ENCODE results near the gene GPRC5C. TPM values are rescaled to one million over a fixed set of nuclear protein-coding genes. Genes with fewer than 3 reads are reported as not detected.

The GPRC5C gene
- total RNA-seq, 1 donor from 2014 or later: not detected

DNA sequence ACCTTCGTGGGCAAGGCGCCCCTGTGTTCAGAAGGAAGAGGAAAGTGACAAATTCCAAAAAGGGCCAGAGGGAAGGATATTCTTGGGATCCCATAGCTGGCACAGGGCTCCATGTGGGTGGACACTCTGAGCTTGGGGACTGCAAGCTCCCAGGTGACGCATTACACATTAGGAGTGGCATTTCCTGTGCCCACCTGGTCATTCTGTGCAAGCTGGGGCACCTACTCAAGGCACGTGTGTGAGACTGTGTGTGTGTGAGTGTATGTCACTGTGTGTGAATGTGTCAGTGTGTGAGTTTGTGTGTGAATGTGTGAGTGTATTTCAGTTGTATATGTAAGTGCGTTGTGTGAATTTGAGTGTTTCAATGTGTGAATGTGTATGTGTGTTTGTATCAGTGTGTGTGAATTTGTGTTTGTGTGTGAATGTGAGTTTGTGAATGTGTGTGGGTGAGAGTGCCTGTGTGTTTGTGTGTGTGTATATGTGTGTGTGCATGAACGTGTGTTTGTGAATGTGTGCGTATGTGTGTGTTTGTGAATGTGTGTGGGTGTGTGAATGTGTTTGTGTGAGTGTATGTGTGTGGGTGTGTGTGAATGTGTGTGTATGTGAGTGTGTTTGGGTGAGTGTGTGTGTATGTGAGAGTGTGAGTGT is 33.0 kb downstream of the GPRC5C start:
- no peak overlapping the region for H3K27ac Mint-ChIP-seq
- H3K36me3 Mint-ChIP-seq (ENCODE audit: low read depth): peaks cover 4% of the 10 kb centered on the region
- peaks cover 39% of the 10 kb centered on the region for H3K4me1 Mint-ChIP-seq (ENCODE audit: low read depth)
- H3K27me3 Mint-ChIP-seq (ENCODE audit: insufficient read depth): no peaks in the 10 kb centered on the region
- no peak overlapping the region for H3K4me3 Mint-ChIP-seq
- intact Hi-C loops (cut with micrococcal nuclease): no loop called here
- no peaks in the 10 kb centered on the region for H3K9me3 Mint-ChIP-seq
- DNase-seq (ENCODE audit: low spot score): no peak

DNA sequence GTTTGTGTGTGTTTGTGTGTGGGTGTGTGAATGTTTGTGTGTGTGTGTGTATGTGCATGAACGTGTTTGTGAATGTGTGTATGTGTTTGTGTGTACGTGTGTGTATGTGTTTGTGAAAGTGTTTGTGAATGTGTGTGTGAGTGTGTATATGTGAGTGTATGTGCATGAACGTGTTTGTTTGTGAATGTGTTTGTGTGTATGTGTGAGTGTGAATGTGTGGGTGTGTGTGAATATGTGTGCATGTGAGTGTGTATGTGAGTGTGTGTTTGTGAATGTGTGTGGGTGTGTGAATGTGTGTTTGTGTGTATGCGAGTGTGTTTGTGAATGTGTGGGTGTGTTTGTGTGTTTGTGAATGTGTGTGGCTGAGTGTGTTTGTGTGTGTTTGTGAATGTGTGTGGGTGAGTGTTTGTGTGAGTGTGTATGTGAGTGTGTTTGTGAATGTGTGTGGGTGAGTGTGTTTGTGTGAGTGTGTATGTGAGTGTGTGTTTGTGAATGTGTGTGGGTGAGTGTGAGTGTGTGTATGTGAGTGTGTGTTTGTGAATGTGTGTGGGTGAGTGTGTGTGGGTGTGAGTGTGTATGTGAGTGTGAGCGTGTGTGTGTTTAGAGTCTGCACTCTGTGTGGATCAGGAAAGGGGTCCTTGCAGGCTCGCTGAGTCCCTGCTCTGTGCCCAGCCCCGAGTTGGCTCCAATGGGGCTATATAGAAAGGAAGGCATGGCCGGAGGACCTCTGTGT is 33.7 kb downstream of the GPRC5C start:
- Mint-ChIP-seq H3K4me1 (ENCODE audit: low read depth) (peaks cover 40% of the 10 kb centered on the region), H3K4me3 (no peak overlapping the region), H3K9me3 (no peaks in the 10 kb centered on the region), H3K27me3 (ENCODE audit: insufficient read depth) (no peaks in the 10 kb centered on the region), H3K27ac (no peak overlapping the region), H3K36me3 (ENCODE audit: low read depth) (peaks cover 10% of the 10 kb centered on the region)
- DNase-seq (ENCODE audit: low spot score): no peak
- intact Hi-C loops (cut with micrococcal nuclease): loop anchor here (1.0 kb wide), 1 partner anchor 11 kb away; no protein-coding TSS in a partner anchor

DNA sequence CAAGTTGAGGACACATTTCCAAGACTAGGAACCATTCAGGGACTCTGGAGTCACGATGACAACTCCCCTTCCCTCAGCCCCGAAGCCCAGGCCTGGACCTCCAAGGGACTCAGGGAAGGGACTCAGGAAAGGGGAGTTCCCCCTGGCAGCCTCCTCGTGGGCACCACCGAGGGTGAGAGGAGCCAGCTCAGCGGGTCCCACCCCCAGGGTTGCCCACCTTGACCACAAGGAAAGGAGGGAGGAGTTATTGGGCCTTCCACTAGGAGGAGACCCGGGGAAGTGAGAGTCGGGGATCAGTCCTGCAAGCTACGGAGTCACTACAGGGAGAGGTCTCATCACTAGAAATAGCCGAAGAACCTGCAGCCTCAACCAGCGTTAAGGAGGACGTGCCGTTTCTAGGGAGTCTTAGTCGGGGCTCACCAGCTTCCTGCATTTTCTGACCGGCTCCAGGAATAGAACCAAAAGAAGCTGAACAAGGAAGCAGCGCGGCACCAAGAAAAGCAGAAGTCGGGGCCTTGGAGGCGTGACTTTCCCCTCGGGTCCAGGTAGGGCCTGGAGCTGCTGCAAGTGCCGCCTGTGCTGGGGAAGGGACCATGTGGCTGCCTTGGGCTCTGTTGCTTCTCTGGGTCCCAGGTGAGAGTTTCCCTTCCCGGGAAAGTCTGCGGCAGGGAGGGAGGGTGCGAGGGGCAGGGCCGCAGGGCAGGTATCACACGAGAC is 34.4 kb downstream of the GPRC5C start, which contains the start of gene CD300A:
Gene CD300A (plus strand): TSS at position 524 of the 717 bp plus-strand sequence. CDS start 70 bp downstream, at position 594.
- peaks cover 13% of the 10 kb centered on the region for H3K36me3 Mint-ChIP-seq (ENCODE audit: low read depth)
- no peaks in the 10 kb centered on the region for H3K27me3 Mint-ChIP-seq (ENCODE audit: insufficient read depth)
- H3K9me3 Mint-ChIP-seq: no peaks in the 10 kb centered on the region
- DNase-seq (ENCODE audit: low spot score): no peak
- intact Hi-C loops (cut with micrococcal nuclease): loop anchor here (1.0 kb wide), 1 partner anchor 12 kb away; no protein-coding TSS in a partner anchor
- H3K4me1 Mint-ChIP-seq (ENCODE audit: low read depth): peaks cover 44% of the 10 kb centered on the region
- H3K27ac Mint-ChIP-seq: peak within 1 kb of the TSS; percentile 82
- H3K4me3 Mint-ChIP-seq: no peak within 1 kb of the TSS

DNA sequence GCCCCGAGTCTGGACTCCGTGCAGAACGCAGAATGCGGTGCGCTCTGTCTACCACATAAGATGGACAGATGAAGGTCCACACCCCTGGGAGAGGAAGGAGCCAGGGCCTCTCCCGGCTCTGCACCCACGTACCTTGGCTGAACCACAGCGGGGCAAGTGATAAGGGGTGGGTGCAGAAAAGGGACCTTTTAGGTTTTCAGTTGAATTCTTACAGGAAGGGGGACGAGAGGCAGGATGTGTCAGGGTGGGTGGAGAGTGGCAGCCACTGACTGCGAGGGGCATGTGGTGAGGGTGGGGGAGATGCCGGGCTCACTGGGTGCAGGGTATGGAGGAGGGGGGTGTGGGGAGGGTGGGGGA is 34.9 kb downstream of the GPRC5C start:
- no peaks in the 10 kb centered on the region for H3K27me3 Mint-ChIP-seq (ENCODE audit: insufficient read depth)
- no peak overlapping the region for H3K4me3 Mint-ChIP-seq
- DNase-seq (ENCODE audit: low spot score): no peak
- no peak overlapping the region for H3K27ac Mint-ChIP-seq
- intact Hi-C loops (cut with micrococcal nuclease): loop anchor here (1.0 kb wide), 2 partner anchors 11 to 13 kb away; no protein-coding TSS in a partner anchor
- peaks cover 17% of the 10 kb centered on the region for H3K36me3 Mint-ChIP-seq (ENCODE audit: low read depth)
- H3K4me1 Mint-ChIP-seq (ENCODE audit: low read depth): peaks cover 49% of the 10 kb centered on the region
- no peaks in the 10 kb centered on the region for H3K9me3 Mint-ChIP-seq

DNA sequence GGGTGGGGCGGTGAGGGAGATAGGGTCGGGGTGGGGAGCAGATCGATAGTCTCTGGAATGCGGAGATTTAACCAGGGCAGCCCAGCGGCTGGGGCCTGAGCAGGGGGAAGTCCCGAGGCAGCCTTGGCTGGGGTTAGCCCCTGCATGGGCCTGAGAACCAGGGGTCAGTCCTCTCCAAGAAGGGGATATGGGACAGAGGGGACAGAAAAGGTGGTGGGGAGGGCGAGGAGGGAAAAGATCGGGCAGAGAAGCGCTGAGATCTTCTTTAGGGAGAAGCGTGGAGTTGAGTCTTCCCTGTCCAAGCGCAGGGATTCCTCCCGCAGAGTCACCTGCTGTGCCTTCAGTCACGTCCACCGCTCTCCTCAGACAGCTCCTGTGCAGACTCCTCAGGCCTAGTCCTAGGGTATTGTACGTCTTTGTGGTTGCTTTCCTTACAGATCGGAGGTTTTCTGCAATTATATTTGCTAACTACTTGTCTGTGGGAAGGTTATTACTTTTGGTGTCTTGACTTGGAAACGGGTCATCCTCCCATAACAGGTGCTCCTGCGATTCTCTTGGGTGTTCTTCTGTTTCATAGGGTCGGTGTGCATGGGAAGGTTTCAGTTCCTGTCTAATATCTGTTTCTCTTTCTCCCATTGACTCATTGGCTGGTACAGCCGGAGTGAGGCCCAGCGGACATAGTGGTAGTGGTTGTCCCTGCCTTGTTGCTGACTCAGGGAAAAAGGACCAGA is 35.5 kb downstream of the GPRC5C start:
- intact Hi-C loops (cut with micrococcal nuclease): loop anchor here (1.0 kb wide), 1 partner anchor 11 kb away; no protein-coding TSS in a partner anchor
- no peak for DNase-seq (ENCODE audit: low spot score)
- Mint-ChIP-seq H3K36me3 (ENCODE audit: low read depth) (peaks cover 17% of the 10 kb centered on the region), H3K4me1 (ENCODE audit: low read depth) (peaks cover 52% of the 10 kb centered on the region), H3K27me3 (ENCODE audit: insufficient read depth) (no peaks in the 10 kb centered on the region), H3K4me3 (no peak overlapping the region), H3K9me3 (no peaks in the 10 kb centered on the region), H3K27ac (peak overlapping the region; percentile 82)

DNA sequence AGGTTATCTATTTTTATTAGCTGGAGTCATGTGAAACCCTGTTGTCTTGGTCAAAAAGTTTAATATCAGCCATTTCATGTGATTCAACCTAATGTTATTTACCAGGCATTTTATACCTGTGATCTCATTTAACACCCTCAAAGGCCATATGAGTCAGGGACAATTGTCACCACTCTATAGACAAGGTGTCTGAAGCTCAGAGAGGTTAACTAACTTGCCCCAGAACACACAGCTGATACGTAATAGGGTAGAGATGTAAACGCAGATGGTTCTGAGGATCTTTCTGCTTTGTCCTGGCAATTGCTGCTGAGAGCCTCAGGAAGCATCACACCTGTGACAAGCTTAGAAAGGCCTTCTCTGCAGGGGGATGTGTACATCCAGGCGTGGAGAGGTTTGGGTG is 39.5 kb downstream of the GPRC5C start:
- no peak for DNase-seq (ENCODE audit: low spot score)
- Mint-ChIP-seq H3K27me3 (ENCODE audit: insufficient read depth) (no peaks in the 10 kb centered on the region), H3K4me1 (ENCODE audit: low read depth) (peaks cover 62% of the 10 kb centered on the region), H3K9me3 (peaks cover 16% of the 10 kb centered on the region), H3K4me3 (peak overlapping the region; percentile 40), H3K27ac (peak overlapping the region; percentile 64), H3K36me3 (ENCODE audit: low read depth) (peaks cover 50% of the 10 kb centered on the region)
- intact Hi-C loops (cut with micrococcal nuclease): loop anchor here (10.0 kb wide), 1 partner anchor 263 kb away; the partner anchor contains the start of gene RAB37

DNA sequence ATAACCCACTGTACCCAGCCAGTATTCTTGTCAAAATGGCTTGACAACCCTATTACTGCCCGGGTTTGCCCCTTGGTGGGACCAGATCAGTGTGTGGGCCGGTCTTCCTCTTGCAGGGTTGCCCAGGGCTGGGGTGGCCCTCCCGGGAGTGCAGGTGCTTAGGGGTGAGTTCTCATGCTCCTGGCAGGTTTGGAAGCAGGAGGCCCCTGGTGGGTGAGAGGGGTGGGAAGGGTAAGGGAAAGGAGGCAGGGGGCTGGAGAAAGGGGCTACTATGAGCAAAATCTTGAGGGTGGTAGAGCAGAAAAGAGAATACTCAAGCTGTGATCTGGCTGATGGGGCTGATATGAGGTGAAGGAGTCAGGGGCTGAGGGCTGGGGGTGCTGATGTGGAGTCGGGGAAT is 41.0 kb downstream of the GPRC5C start:
- DNase-seq (ENCODE audit: low spot score): no peak
- Mint-ChIP-seq H3K4me1 (ENCODE audit: low read depth) (peaks cover 61% of the 10 kb centered on the region), H3K36me3 (ENCODE audit: low read depth) (peaks cover 58% of the 10 kb centered on the region), H3K9me3 (peaks cover 16% of the 10 kb centered on the region), H3K4me3 (no peak overlapping the region), H3K27me3 (ENCODE audit: insufficient read depth) (no peaks in the 10 kb centered on the region), H3K27ac (peak overlapping the region; percentile 16)
- intact Hi-C loops (cut with micrococcal nuclease): loop anchor here (10.0 kb wide), 1 partner anchor 262 kb away; the partner anchor contains the start of gene RAB37

DNA sequence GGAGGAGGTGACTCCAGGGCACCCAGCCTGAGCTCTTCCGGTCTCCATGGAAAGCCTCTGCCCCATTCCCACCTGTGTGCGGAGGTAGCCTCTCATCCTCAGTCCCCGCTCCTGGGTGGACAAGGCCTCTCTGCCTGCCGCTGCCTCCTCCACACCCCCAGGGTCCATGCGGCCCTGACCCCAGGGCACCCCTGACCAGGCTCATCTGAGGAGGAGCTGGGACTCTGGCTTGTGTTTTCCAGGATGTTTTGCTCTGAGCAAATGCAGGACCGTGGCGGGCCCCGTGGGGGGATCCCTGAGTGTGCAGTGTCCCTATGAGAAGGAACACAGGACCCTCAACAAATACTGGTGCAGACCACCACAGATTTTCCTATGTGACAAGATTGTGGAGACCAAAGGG is 41.4 kb downstream of the GPRC5C start:
- H3K9me3 Mint-ChIP-seq: peaks cover 16% of the 10 kb centered on the region
- H3K27me3 Mint-ChIP-seq (ENCODE audit: insufficient read depth): no peaks in the 10 kb centered on the region
- no peak for DNase-seq (ENCODE audit: low spot score)
- H3K27ac Mint-ChIP-seq: peak overlapping the region; percentile 16
- H3K36me3 Mint-ChIP-seq (ENCODE audit: low read depth): peaks cover 62% of the 10 kb centered on the region
- intact Hi-C loops (cut with micrococcal nuclease): loop anchor here (10.0 kb wide), 1 partner anchor 262 kb away; the partner anchor contains the start of gene RAB37
- peaks cover 65% of the 10 kb centered on the region for H3K4me1 Mint-ChIP-seq (ENCODE audit: low read depth)
- peak overlapping the region; percentile 53 for H3K4me3 Mint-ChIP-seq

DNA sequence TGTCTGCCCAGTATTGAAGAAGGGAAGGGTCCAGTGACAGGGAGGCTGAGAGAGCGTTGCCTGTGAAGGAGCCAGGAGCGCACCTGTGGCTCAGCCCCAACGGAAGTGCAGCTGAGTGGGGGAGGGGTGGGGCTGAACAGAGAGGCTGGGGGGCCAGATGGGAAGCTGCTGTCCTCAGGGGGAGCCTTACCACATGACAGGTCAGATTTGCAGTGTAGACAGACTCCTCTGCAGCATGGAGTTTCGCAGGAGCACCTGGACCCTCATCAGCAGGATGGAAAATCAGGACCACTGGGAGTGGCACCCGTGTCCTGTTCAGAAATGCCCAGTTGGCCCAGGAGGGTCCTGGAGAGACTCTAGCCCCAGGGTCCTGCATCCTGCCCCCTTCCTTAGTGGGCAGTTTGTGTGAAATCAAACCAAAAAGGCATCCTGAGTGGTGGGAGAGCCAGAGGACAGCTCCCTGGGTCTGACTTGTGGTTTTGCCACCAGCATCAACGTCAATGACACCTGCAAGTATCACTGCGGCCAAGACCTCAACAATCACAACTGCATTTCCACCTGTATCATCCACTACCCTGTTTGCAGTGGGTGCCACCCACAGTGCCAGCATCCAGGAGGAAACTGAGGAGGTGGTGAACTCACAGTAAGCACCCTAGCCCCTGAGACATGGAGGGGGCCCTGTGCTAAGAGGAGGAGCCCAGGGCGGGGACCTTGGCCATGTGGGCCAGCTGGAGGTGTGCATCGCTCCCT is 42.3 kb downstream of the GPRC5C start:
- Mint-ChIP-seq H3K9me3 (peaks cover 16% of the 10 kb centered on the region), H3K4me3 (peak overlapping the region; percentile 53), H3K4me1 (ENCODE audit: low read depth) (peaks cover 70% of the 10 kb centered on the region), H3K36me3 (ENCODE audit: low read depth) (peaks cover 69% of the 10 kb centered on the region), H3K27ac (peak overlapping the region; percentile 50), H3K27me3 (ENCODE audit: insufficient read depth) (no peaks in the 10 kb centered on the region)
- intact Hi-C loops (cut with micrococcal nuclease): loop anchor here (10.0 kb wide), 1 partner anchor 261 kb away; the partner anchor contains the start of gene RAB37
- no peak for DNase-seq (ENCODE audit: low spot score)

DNA sequence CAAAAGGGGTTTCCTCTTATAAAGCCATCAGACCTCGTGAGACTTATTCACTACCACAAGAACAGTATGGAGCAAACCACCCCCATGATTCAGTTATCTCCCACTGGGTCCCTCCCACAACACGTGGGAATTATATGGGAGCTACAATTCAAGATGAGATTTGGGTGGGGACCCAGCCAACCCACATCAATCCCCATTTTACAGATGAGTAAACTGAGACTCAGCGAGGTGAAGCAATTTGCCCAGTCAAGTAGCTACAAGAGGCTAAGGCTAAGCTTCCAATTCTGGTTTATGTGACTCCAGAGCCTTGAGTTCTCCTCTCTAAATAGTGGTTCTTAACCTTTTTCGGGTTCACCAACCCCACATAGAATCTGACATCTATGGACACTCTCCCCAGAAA is 43.3 kb downstream of the GPRC5C start:
- H3K9me3 Mint-ChIP-seq: peaks cover 16% of the 10 kb centered on the region
- DNase-seq (ENCODE audit: low spot score): no peak
- intact Hi-C loops (cut with micrococcal nuclease): loop anchor here (5.0 to 10.0 kb wide), 2 partner anchors 37 to 260 kb away; partner anchors contain the start of gene RAB37
- peaks cover 68% of the 10 kb centered on the region for H3K36me3 Mint-ChIP-seq (ENCODE audit: low read depth)
- peaks cover 70% of the 10 kb centered on the region for H3K4me1 Mint-ChIP-seq (ENCODE audit: low read depth)
- no peak overlapping the region for H3K4me3 Mint-ChIP-seq
- H3K27me3 Mint-ChIP-seq (ENCODE audit: insufficient read depth): no peaks in the 10 kb centered on the region
- H3K27ac Mint-ChIP-seq: no peak overlapping the region

DNA sequence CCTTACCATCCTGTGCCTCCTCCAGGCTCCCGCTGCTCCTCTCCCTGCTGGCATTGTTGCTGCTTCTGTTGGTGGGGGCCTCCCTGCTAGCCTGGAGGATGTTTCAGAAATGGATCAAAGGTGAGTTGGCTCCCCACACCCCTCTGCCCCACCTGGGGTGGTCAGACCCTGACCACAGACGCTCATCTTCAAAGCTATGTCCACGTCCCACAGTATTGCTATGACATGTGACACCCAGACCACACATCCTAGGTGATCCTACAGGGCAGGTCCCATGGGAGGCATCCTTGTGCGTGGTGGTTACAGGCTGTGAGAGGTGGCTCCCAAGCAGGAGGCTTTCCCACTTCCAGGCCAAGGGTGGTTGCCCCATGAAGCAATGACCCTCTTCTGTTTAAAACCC is 45.5 kb downstream of the GPRC5C start:
- intact Hi-C loops (cut with micrococcal nuclease): loop anchor here (5.0 to 10.0 kb wide), 2 partner anchors 35 to 257 kb away; partner anchors contain the start of gene RAB37
- H3K4me3 Mint-ChIP-seq: no peak overlapping the region
- H3K9me3 Mint-ChIP-seq: peaks cover 16% of the 10 kb centered on the region
- H3K4me1 Mint-ChIP-seq (ENCODE audit: low read depth): peaks cover 66% of the 10 kb centered on the region
- DNase-seq (ENCODE audit: low spot score): no peak
- peaks cover 76% of the 10 kb centered on the region for H3K36me3 Mint-ChIP-seq (ENCODE audit: low read depth)
- no peaks in the 10 kb centered on the region for H3K27me3 Mint-ChIP-seq (ENCODE audit: insufficient read depth)
- peak overlapping the region; percentile 83 for H3K27ac Mint-ChIP-seq
